Activated T-cell treated with anti-CD3 and anti-CD28 coated beads for 24 hours (primary cell): Measurements from ENCODE around the gene A3GALT2.

ENCODE experiments used
- DNase-seq: peaks from one replicate; pipeline ENCODE4 v3.0.0-alpha.2; 2020; ENCODE audit warnings: low read depth

The A3GALT2 gene

DNA sequence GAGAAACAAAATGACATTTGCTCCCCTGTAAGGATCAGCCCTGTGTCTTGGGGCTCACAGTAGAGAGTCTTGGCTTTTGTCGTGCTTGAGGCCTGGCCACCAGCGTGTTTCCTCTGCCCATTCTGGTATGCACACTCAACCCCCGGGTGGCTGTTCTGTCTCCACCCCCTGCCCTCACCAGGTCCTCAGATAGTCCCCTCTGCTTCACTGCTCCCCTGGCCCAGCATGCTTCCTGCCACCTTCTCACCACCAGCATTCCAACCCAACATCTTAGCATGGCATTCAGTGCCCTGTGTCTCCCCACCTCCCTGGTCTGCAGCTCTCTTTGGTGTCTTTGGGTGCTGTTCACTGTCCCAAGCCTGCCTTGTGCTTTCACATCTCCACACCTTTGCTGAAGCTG, 48.4 kb downstream of the A3GALT2 start:
- DNase-seq: no peak

DNA sequence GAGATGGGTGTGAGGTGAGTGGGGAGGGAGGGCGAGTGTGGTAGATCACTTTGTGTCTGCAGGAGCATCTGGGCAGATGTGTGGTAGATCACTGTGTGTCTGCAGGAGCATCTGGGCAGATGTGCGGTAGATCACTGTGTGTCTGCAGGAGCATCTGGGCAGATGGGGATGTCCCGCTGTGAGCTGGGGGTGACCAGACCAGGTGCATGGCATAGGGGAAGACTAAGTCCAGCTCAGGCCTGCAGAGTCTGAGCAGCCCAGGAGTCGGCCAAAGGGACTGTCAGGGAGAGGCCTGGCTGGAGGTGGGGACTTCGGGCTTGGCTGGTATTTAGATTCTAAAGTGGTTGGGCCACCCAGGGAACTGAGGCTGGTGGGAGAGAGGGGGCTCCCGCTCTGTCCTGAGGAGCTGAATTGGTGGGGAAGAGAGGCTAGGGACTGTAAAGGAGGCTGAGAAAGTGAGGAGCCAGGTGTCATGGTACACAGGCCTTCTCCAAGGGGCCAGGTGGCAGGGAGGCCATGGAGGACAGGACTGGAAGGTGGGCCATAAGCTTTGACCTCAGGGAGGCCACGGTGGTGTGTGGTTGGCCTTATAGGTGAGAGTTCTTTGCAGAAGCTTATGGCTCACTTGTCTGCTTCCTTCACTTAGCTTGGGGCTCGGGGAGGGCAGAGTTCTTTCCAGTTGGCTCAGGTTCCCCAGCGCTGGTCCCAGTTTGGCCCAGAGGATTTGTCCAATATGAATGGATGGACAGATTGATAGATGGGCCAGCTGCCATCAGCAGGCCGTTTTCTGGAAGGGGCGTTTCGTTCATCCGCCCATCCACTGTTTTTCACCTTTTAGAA, 49.0 kb downstream of the A3GALT2 start:
- no peak for DNase-seq

DNA sequence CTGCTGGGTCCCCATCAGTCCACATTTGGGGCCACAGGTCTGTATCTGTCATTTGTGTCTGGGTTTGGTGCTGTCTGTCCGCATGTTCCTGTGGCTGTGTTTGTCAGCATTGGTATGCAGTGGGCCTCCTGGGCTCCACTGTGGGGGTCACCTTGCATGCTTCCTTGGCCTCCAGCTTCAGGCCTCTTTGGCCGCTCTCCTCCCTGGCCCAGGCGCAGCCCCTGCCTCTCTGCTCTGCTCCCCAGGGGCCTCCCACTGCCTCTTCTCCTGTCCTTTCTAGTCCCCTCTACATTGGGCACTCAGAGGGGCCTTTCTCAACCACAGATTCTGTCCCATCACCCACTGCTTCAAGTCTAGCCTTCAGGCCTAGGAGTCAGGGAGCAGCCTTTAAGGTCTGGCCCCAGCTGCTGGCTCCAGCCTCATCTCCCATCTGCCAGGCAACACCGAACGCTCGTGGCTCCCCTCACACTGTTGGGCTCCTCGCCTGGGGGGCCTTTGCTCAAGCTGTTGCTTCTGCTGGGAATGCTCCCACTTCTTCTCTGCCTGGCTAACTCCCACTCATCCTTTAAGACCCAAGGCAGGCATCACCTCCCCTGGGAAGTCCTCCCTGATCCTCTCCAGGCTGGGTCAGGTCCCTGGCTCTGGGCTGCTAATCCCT, 50.0 kb downstream of the A3GALT2 start:
- no peak for DNase-seq

DNA sequence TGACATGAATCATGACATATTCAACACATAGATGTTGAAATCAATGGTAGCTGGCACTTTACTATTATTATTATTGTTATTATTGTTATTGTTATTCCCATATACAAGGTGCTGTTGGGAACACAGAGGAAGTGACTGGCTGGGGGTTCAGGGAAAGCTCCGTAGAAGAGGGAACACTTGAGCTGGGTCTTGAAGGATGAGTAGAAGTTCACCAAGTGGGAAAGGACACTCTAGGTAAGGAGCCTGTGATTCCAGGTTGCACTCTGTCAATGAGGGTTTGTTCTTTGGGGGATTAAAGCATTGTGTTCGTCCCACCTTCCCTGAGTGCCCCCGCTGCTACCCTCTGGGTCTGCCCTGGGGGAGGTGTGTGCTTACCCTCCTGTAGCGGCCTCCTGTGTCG, 50.5 kb downstream of the A3GALT2 start:
- DNase-seq: no peak

DNA sequence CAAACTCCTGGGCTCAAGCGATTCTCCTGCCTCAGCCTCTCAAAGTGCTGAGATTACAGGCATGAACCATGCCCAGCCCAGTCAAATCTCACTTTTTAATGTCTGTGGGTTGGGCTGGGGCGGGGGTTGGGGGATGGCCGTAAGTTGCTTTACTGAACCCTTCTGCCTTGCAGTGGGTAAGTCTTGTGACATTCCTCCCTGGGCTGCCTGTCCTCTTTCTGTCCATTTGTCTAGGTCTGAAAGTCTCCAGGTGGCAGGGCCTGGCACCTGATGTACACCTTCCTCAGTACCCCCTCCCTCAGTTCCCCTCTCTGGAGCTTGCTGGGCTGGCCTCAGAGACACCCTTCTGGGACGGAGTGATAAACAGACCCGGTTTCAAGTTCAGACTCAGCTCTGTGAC, 51.3 kb downstream of the A3GALT2 start:
- no peak for DNase-seq

DNA sequence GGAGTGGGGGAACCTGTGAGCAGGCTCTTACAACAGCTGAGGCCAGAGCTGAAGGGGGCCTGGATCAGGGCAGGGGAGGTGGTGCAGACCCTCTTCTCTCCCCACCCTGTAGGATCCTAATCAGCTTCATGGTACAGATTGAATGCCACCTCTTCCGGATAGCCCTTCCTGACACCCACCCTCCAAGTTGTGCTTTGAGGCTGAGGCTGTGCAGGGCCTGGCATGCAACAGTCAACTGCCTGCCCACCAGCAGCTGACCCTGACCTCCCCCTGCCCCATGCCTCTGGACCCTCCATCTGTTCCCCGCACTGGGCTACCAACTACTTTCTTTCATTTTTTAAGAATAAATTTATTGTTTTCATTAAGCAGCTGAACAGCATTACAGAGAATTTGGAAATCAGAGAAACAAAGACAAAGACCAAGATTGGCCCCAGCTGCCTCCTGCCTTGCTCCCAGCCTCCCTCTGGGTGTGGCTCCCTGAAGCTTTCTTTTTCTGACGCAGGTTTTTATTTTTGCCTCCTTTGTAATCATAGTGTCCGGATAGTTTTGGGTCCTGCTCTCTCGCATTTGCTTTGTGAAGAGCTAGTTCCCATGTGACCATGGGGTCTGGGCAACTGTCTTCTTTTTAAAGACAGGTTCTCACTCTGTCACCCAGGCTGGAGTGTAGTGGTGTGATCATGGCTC, 51.8 kb downstream of the A3GALT2 start:
- DNase-seq: no peak

DNA sequence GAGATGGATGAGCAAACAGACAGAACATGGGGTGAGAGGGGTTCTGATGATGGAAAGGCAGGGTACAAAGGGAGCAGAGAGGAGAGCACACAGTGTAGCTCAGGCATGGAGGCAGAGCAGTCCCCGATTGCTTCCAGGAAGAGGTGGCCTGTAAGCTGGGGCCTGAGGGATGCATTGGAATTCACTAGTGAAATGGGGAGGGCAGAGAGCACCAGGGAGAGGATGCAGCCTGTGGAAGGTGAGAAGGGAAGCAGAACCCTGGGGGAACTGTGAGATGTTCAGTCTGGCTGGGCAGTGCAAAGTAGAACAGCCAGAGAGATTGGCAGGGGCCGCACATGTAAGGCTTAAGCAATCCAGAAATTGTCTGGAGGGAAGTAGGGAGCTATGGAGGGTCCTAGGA, 52.4 kb downstream of the A3GALT2 start:
- DNase-seq: no peak

DNA sequence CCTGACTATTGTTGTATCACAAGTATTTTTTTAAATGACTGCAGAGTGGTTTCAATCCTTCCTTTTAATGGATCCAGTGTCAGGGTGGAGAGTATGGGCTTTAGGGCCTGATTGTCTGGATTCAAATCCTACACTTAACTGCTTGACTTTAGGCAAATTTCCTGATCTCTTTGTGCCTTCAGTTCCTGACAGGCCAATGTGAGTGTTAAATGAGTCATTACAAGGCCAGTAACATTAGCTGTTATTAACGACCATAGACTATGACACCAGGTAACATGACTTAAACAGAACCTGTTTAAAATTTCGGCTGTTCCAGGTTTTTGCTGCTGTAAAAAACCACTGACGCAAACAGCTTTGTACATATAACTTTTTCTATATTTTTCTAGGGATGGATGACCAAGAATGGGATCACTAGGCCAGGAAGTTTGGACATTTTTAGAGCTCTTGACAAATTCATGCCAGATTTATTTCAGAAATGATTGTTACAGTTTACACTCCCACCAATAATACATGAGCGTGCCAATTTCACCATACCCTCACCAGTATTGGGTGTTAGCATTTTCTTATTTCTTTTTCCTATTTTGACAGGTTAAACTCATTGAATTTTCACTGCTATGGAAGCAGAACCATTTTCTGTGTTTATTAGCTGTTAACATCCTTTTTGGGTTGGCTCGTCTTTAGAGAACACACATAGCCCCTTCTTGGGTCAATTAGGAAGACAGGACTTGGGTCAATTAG, 53.3 kb downstream of the A3GALT2 start:
- DNase-seq: no peak

DNA sequence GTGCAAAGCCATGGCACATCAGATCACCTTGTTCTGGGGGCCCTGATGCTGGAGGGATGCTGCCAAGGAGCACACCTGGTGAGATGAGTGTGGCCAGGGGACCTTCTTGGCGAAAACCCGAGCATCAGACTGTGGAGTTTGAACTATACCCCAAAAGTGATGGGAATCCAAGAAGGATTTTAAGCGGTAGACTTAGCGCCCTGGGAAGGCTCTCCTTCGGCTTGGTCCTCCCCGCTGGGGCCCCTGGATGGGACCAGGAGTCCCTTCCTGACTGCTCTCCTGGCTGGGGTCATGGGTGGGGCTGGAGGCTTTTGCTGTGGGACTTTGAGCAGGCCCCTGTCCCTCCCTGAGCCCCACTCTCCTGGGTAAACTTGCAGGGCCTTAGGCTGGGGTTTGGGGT, 54.1 kb downstream of the A3GALT2 start:
- no peak for DNase-seq

DNA sequence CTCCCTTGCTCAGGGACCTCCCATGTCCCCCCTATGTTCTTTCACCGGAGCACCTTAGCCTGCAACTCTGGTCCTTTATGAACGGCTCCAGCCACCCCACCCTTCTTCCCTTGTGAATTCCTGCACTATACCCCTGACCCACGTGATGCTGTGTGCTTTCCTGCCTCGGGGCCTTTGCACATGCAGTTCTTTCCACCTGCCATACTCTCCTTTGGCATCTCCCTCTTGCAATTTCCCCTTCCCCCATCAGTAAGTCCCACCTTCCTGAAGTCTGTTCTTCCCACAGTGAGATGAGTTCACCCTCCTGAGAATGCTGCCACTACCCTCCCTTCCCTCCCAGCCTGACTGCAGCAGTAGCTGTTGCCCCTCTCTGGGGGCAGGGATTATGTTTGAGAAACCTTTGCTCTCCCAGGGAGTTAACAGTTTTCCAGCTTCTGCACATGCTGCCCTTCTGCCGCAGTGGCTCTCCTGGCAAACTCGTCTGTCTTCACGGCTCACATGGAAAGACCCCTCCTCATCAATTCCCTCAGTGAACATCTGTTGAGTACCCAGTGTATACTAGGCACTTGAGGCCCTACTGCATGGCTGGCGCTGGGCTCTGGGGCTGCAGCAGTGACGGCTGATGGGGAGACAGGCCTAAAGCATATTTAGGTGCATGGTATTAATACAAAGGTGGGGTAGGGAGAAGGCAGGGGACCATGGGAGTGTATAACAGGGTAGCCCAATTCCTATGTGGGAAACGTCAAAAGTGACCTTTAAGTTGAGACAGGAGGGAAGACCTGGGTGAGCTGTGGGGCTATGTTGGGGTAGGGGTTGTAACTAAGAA, 54.9 kb downstream of the A3GALT2 start:
- DNase-seq: no peak

DNA sequence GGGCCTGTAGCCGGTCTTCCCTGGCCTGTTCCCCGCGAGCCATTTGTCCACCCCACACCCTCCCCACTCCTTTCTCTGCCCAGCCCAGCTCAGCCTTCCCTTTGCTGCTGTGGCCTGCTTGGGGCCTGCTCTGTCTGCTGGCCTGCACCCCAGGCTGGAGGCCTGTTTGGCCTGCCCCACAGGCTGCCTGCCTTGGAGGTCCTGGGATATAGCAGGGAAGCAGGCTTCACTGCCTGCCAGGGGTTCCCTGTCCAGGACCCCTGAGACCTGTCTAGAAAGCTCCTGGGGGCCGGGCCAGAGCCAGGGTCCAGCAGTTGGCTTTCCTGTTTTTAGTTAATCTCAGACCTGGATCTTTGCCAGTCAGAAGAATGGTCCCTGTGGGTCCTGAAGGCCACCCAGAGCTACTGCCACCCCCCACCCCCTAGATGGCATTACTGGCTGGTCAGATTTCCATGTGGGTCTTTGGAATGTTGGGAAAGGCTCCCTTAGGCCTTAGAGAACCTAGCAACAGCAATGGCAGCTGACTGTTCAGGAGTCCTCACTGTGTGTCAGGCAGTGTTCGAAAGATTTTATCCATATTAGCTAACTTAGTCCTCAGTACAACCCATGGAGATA, 56.9 kb downstream of the A3GALT2 start:
- no peak for DNase-seq

DNA sequence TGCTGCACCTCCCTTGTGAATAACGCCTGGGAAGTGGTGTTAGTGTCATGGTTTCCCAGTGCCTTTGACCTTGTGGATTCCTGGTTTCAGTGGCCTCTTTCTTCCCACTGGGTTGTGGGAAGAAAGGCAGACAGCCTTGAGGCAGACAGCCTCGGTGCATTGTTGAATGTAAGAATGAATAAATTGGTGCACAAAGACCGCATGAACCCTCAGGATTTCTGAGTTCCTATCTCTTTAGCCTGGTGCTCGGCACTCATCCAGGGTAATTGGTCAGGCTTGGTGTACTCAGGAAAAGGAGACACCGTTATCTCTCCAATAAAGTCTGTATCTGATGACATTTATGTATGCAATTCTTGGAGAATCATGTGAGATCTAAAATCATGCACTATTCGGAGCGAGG, 59.6 kb downstream of the A3GALT2 start:
- no peak for DNase-seq

DNA sequence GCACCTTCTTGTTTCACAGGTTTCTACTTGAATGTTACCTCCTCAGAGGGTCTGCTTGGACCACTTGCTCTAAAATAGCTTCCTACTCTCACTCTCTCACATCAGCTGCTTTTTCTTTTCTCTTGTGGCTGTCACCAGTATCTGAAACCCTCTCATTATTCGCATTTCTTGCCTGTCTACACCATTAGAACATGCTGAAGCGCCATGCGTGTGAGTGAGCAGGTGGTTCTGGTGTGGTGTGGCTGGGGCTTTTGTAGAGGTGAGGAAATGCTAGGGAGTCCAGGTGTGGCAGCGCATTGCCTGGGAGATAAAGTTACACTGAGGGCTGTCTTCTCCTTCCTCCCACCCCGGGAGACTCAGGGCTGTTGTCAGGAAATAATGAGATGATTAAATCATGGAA, 60.5 kb downstream of the A3GALT2 start:
- no peak for DNase-seq

DNA sequence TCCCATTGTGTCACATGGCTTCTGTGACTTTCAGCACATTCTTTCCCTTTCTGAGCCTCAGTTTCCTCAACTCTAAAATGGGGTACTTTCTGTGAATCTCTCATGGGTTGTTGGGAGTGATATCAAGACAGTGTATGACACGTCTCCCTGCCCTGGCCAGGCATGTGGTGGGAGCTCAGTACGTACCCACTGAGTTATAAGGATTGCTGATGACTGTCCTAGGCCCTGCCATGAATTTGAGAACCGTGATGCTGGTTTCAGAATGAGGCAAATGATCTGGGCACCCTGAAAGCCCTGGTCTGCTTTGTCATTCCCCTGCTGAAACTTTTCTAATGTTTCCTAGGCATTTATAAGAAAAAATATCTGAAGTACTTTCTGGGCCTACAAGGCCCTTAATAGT, 61.0 kb downstream of the A3GALT2 start:
- DNase-seq: no peak

DNA sequence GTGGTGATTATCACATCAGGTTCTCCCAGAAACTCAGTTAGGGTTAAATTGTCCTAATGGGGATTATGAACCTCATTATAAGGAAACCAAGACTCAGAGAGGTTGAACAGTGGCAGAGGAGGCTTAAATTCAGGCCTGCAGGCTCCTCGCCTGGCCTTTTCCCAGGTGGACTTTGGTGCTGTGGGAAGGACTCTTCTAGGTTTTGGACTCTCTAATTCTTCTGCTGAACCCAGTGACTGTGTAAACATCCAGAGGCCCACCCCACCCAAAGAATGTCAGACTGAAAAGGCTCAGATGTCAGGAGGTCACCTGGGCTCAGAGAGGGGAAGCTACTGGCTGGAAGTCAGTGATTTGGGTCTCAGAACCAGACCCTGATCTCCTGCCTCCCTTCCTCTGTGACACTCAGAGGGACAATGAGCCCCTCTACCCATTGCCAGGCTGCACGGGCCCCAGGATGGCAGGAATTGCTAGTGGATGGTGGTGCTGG, 62.1 kb downstream of the A3GALT2 start:
- DNase-seq: no peak

DNA sequence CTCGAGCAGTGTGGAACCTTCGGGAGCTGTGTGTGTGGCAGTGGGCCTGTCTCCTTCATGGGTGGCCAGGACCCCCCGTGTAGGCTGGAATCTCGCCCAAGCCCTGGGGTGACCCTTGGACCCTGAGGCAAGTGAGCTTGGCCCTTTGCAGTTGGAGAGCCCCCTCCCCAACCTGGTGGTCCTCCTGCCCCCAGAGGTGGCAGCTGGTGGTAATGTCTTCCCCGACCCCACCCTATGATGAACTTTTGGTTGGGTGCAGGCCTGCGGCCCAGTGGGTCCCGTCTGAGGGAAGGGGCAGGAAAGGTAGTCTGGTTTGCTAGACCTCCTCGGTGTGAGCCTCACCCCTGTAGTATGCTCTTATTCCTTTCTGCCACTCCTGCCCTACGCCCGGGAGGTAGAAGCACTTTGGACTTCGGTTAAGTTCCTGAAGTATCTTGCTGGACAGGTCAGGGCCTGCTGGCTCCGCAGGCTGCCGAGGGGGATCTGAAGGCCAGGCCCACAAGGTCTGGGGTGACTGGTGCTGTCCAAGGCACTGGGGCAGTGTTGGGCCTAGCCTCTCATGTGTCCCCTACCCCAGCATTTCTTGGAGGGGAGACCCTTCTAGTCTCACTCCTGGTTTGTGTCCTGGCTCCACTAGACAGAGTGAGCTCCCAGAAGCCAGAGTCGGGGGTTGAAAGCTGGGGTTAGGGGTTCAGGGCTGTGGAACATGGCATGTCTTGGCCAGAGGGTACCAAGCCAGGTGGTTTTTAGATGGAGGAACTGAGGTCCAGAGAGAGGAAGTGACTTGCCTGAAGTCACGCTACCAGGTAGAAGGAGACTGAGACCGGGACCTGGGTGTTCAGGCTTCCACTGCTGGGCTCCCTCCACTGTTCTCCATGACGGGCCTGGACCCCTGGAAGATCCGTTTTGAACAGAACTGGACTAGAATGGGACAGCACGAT, 62.9 kb downstream of the A3GALT2 start:
- DNase-seq: no peak

DNA sequence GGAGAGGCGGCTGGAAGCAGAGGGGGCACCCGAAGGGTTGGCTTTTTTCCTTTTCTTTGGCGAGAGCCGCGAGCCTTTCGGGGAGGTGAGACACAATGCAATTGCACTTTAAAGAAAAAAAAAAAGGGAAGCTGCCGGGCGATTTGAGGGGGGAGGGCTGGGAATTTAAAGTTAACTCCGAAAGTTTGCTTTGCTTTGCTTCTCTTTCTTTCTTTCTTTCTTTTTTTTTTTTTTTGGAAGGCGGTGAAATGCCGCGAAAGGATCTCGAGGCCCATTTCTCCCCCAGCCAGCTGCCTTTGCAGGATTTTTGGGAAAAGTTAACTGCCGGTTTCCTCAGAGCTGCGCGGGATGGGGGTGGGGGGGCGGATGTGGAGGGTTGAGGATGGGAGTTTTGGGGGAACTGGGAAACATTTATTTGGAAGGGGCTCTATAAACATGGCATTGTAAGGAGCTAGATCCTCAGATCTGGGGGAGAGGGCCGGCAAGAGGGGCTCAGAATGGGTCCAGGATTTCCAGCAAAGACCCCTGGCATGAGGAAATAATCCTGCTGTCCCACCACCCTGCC, 63.6 kb downstream of the A3GALT2 start:
- no peak for DNase-seq
